PC-3 (cell line): ENCODE results near the gene SMCR8. TPM values are rescaled to one million over a fixed set of nuclear protein-coding genes. Genes with fewer than 3 reads are reported as not detected.

Source experiments
- ATAC-seq: fragments of 200-7000 bp; cut with Tn5 transposase; 2 replicates; pipeline ENCODE4 v1.9.1; 2020; ENCODE audit warnings: mild to moderate bottlenecking, moderate library complexity
- BruUV-seq: library from RNA; stranded (reverse); fragments of 400-500 nt; replicated peaks from 2 replicates; lab custom pipeline; 2021; lab: Mats Ljungman, UMichigan
- CTCF ChIA-PET: fragments of 300-600 bp; sonication (Branson Sonifier 250); formaldehyde crosslinking; loops from one replicate; lab custom pipeline; 2022; ENCODE audit warnings: antibody characterized with exemption; lab: Charles Lee
- POLR2A ChIA-PET: fragments of 300-600 bp; sonication (Branson Sonifier 250); formaldehyde crosslinking; loops from one replicate; lab custom pipeline; 2022; ENCODE audit warnings: antibody characterized with exemption; ENCODE audit not compliant: unreplicated experiment; lab: Charles Lee
- DNase-seq: peaks from one replicate; pipeline ENCODE4 v3.0.0-alpha.2; 2015
- H2AFZ ChIP-seq: fragments of 300-600 bp; sonication (generic); 2 replicates; pipeline ENCODE4 v1.6.0; 2016; ENCODE audit warnings: antibody characterized with exemption, low read length
- H3F3A ChIP-seq: fragments of 300-600 bp; sonication (generic); one replicate; pipeline ENCODE4 v1.6.0; 2017; ENCODE audit warnings: antibody characterized with exemption, low read length, control low read depth, mild to moderate bottlenecking; ENCODE audit not compliant: unreplicated experiment
- H3K27ac ChIP-seq: fragments of 300-600 bp; sonication (generic); 2 replicates; pipeline ENCODE4 v1.5.1; 2016; ENCODE audit warnings: mild to moderate bottlenecking, low read length
- H3K27me3 ChIP-seq: fragments of 300-600 bp; sonication (generic); 2 replicates; pipeline ENCODE4 v1.6.1; 2016; ENCODE audit warnings: low read length, mixed read lengths
- H3K36me3 ChIP-seq: fragments of 300-600 bp; sonication (generic); 2 replicates; pipeline ENCODE4 v1.6.1; 2016; ENCODE audit warnings: low read depth, mixed run types, low read length, mixed read lengths
- H3K4me1 ChIP-seq: fragments of 300-600 bp; sonication (generic); 2 replicates; pipeline ENCODE4 v1.5.1; 2016; ENCODE audit warnings: low read length; ENCODE audit not compliant: insufficient read depth
- H3K4me2 ChIP-seq: fragments of 300-600 bp; sonication (generic); 2 replicates; pipeline ENCODE4 v1.6.0; 2016; ENCODE audit warnings: low read length
- H3K4me3 ChIP-seq: fragments of 300-600 bp; sonication (generic); 2 replicates; pipeline ENCODE4 v1.5.1; 2016; ENCODE audit warnings: mild to moderate bottlenecking, low read length, mixed read lengths
- H3K79me2 ChIP-seq: fragments of 300-600 bp; sonication (generic); 2 replicates; pipeline ENCODE4 v1.6.1; 2017; ENCODE audit warnings: low read length, mixed read lengths
- H3K9ac ChIP-seq: fragments of 300-600 bp; sonication (generic); 2 replicates; pipeline ENCODE4 v1.6.0; 2016; ENCODE audit warnings: mild to moderate bottlenecking, low read length
- H3K9me2 ChIP-seq: fragments of 300-600 bp; sonication (generic); replicated peaks from 2 replicates; pipeline ENCODE4 v1.6.1; 2016; ENCODE audit warnings: mixed run types, low read length, mixed read lengths
- H3K9me3 ChIP-seq: fragments of 300-600 bp; sonication (generic); 2 replicates; pipeline ENCODE4 v1.6.1; 2016; ENCODE audit warnings: low read length, mixed read lengths
- H4K20me1 ChIP-seq: fragments of 300-600 bp; sonication (generic); 2 replicates; pipeline ENCODE4 v1.6.1; 2016; ENCODE audit warnings: low read length, mixed read lengths
- CTCF ChIP-seq: fragments of 300-600 bp; sonication (generic); conservative IDR thresholded peaks from 2 replicates; pipeline ENCODE4 v1.5.1; 2017; ENCODE audit warnings: antibody characterized with exemption, low read depth, mild to moderate bottlenecking, low read length
- EZH2 ChIP-seq: fragments of 300-600 bp; sonication (generic); IDR thresholded peaks from one replicate; pipeline ENCODE4 v1.6.1; 2017; ENCODE audit warnings: antibody characterized with exemption, mild to moderate bottlenecking, low read length; ENCODE audit not compliant: unreplicated experiment
- EZH2phosphoT487 ChIP-seq: fragments of 300-600 bp; sonication (generic); IDR thresholded peaks from 2 replicates; pipeline ENCODE4 v1.6.1; 2018; ENCODE audit warnings: mild to moderate bottlenecking, antibody characterized with exemption, low read length, borderline replicate concordance
- intact Hi-C: fragments of 100-400 bp; cut with micrococcal nuclease; formaldehyde crosslinking; loops from 2 replicates; pipeline ENCODE4 v1.9.0; 2023
- total RNA-seq: library from RNA; depleted of rRNA; stranded (reverse); fragments of >200 nt; gene quantifications from 2 replicates; pipeline ENCODE4 v1.2.3, GENCODE V29; 2014

SMCR8 gene
- total RNA-seq, 1 experiment from 2014 or later = 20.4 TPM

- POLR2A ChIA-PET = no interaction called here
- no peaks in the 10 kb centered on the region for H3K79me2 ChIP-seq
- no peak overlapping the region for H3K9ac ChIP-seq
Observed at GRCh38 chr17:18339933-18340332, 24.8 kb downstream of the SMCR8 start.

GRCh38 chr17:18344021-18344420 lies 28.9 kb downstream of the SMCR8 start:
- H3K27me3 ChIP-seq = no peaks in the 10 kb centered on the region
- no peaks in the 10 kb centered on the region for H3K79me2 ChIP-seq
- no peaks in the 10 kb centered on the region for H4K20me1 ChIP-seq
- no peak overlapping the region for H2AFZ ChIP-seq
- no peaks in the 10 kb centered on the region for H3F3A ChIP-seq
- POLR2A ChIA-PET = no interaction called here
- TF ChIP-seq EZH2 (no peak), EZH2phosphoT487 (no peak), CTCF (no peak)
- no peak overlapping the region for H3K4me2 ChIP-seq
- CTCF ChIA-PET = no interaction called here
- H3K27ac ChIP-seq = no peak overlapping the region
- H3K36me3 ChIP-seq = peaks cover 50% of the 10 kb centered on the region
- intact Hi-C loops = no loop called here
- H3K4me3 ChIP-seq = no peak overlapping the region
- no peaks in the 10 kb centered on the region for H3K4me1 ChIP-seq
- H3K9me3 ChIP-seq = no peaks in the 10 kb centered on the region
- DNase-seq = no peak
- H3K9me2 ChIP-seq = no peaks in the 10 kb centered on the region
- H3K9ac ChIP-seq = no peak overlapping the region
- ATAC-seq = no peak
- no TSS peak for BruUV-seq

More at GRCh38 chr17:18339933-18340332, 24.8 kb downstream of the SMCR8 start:
- Histone ChIP-seq H3K4me2 (no peak overlapping the region), H3K9me2 (no peaks in the 10 kb centered on the region), H2AFZ (no peak overlapping the region), H3K4me3 (no peak overlapping the region), H3K9me3 (no peaks in the 10 kb centered on the region), H3F3A (no peaks in the 10 kb centered on the region), H4K20me1 (no peaks in the 10 kb centered on the region), H3K36me3 (peaks cover 35% of the 10 kb centered on the region), H3K27me3 (no peaks in the 10 kb centered on the region), H3K27ac (no peak overlapping the region), H3K4me1 (no peaks in the 10 kb centered on the region)
- no peak for TF ChIP-seq EZH2phosphoT487
- TF ChIP-seq CTCF = no peak
- TF ChIP-seq EZH2 = no peak
- intact Hi-C loops = no loop called here
- BruUV-seq = no TSS peak
- ATAC-seq (no peak), DNase-seq (no peak)
- CTCF ChIA-PET = no interaction called here

GRCh38 chr17:18353541-18353940 lies 38.4 kb downstream of the SMCR8 start:
- Histone ChIP-seq H3K36me3 (peaks cover 16% of the 10 kb centered on the region), H2AFZ (no peak overlapping the region), H4K20me1 (no peaks in the 10 kb centered on the region), H3K79me2 (peaks cover 2% of the 10 kb centered on the region; the same call in 1 of the 2 replicates), H3K4me2 (no peak overlapping the region), H3K9ac (no peak overlapping the region), H3K9me2 (no peaks in the 10 kb centered on the region), H3K4me3 (no peak overlapping the region), H3K4me1 (0 out of 2 replicates have a peak, but pooled peaks cover 5% of the 10 kb centered on the region), H3K27ac (no peak overlapping the region), H3K9me3 (no peaks in the 10 kb centered on the region), H3F3A (no peaks in the 10 kb centered on the region), H3K27me3 (no peaks in the 10 kb centered on the region)
- ChIA-PET POLR2A (no interaction called here), CTCF (no interaction called here)
- no TSS peak for BruUV-seq
- TF ChIP-seq EZH2phosphoT487 (no peak), CTCF (no peak), EZH2 (no peak)
- intact Hi-C loops = no loop called here
- DNase-seq (no peak), ATAC-seq (no peak)
